ENCODE results near the gene RAD51B.

DNA sequence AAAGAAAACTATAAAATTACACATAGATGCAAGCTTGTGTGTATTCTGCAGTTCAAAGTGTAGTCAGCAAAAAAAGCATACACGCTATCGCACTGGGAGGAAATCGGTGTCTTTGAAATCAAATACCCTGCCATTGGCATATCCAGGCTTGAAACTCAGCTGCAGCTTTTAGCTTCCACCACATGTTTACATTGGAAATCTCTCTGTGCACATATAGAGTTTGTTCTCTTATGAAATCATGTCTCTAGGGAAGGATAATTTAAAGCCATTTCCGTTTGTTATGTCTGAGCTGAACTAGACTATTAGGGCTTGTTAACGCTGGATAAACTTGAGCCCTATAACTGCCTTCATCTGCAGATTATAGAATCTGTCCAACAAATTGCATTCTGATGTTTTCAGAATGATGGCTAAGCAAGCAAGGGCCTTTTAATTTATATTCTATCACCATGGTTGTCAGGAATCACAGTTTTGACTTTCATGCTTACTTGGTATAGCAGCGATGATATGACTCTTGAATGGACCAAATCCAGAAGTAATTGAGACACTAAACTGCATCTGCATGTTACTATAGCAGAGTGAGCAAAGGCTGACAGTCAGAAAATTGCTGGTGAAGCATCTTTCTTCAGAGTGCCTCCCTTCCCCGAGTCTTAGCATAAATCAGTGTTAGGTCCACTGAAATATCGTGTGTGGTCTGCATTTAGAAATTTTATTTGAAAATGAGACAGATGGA is 530.5 kb downstream of the RAD51B start:
- TF ChIP-seq POLR2AphosphoS5 (IDR thresholded peaks at IDR 0.05; ENCODE audit: borderline replicate concordance, low read depth, low read length) (peak; percentile 69; the same call in 1 of the 2 replicates), EZH2 (IDR thresholded peaks at IDR 0.05) (no peak), FOXP2 (optimal IDR thresholded peaks at IDR 0.05; ENCODE audit: control extremely low read depth, extremely low read length, insufficient read depth) (peak; percentile 95)
